SK-N-SH (cell line): ENCODE data around the gene CD96. TPM values are rescaled to one million over a fixed set of nuclear protein-coding genes. Genes with fewer than 3 reads are reported as not detected.

Source experiments
- CTCF ChIA-PET: fragments of 300-600, 350-600 bp; formaldehyde crosslinking; extraction: SDS; loops from one replicate; lab custom pipeline; 2021; lab: Yijun Ruan, JAX
- POLR2A ChIA-PET: fragments of 350-600 bp; sonication (Branson Sonifier 250); formaldehyde crosslinking; extraction: SDS; loops from one replicate; lab custom pipeline; 2020; ENCODE audit warnings: antibody characterized with exemption, inconsistent platforms; lab: Yijun Ruan, JAX
- DNase-seq: peaks from one replicate; pipeline ENCODE4 v3.0.0; 2012
- H2AFZ ChIP-seq: fragments of 200-600 bp; sonication (generic); 2 replicates; pipeline ENCODE4 v1.8.1; 2016; ENCODE audit warnings: antibody characterized with exemption, mild to moderate bottlenecking, low read depth
- H3F3A ChIP-seq: fragments of 200-600 bp; sonication (generic); replicated peaks from 2 replicates; pipeline ENCODE3; 2016; ENCODE audit warnings: antibody characterized with exemption, mild to moderate bottlenecking; ENCODE audit not compliant: insufficient read depth
- H3K27ac ChIP-seq, 2 experiments: fragments of 200-500 bp in 1 of 2; fragments of 200-600 bp in 1 of 2; sonication (Bioruptor generic) in 1 of 2; sonication (generic), shearing (Covaris generic) in 1 of 2; 2 replicates each; pipeline versions ENCODE4 v1.5.1 to v1.6.1; 2014 to 2016; ENCODE audit warnings: low read depth in 2 of 2, inconsistent platforms in 1 of 2, low read length in 1 of 2, mild to moderate bottlenecking in 1 of 2, mixed read lengths in 1 of 2
- H3K27me3 ChIP-seq: fragments of 200-600 bp; sonication (generic), shearing (Covaris generic); 2 replicates; pipeline ENCODE4 v1.6.1; 2016; ENCODE audit warnings: mixed run types; ENCODE audit not compliant: insufficient read depth
- H3K36me3 ChIP-seq, 2 experiments: fragments of 200-500 bp in 1 of 2; fragments of 200-600 bp in 1 of 2; sonication (Bioruptor generic) in 1 of 2; sonication (generic) in 1 of 2; replicated peaks in 1 of 2; 2 replicates each; pipeline versions ENCODE3 to v1.5.1; 2014 to 2016; ENCODE audit warnings: low read length in 1 of 2, mild to moderate bottlenecking in 1 of 2; ENCODE audit not compliant: insufficient read depth in 2 of 2, control insufficient read depth in 1 of 2
- H3K4me1 ChIP-seq, 2 experiments: fragments of 200-500 bp in 1 of 2; fragments of 200-600 bp in 1 of 2; sonication (Bioruptor generic) in 1 of 2; sonication (generic), shearing (Covaris generic) in 1 of 2; 2 replicates each; pipeline versions ENCODE4 v1.5.1 to v1.6.1; 2014 to 2016; ENCODE audit warnings: low read depth in 1 of 2, low read length in 1 of 2, mixed run types in 1 of 2; ENCODE audit not compliant: insufficient read depth in 2 of 2, control insufficient read depth in 1 of 2
- H3K4me2 ChIP-seq: fragments of 200-600 bp; sonication (generic), shearing (Covaris generic); 2 replicates; pipeline ENCODE4 v1.6.1; 2017; ENCODE audit warnings: mixed run types
- H3K4me3 ChIP-seq, 2 experiments: fragments of 200-500 bp in 1 of 2; fragments of 200-600 bp in 1 of 2; sonication (Bioruptor generic) in 1 of 2; sonication (generic), shearing (Covaris generic) in 1 of 2; 2 replicates each; pipeline versions ENCODE4 v1.5.1 to v1.8.1; 2014 to 2016; ENCODE audit warnings: low read depth in 2 of 2, inconsistent platforms in 1 of 2, low read length in 1 of 2, mild to moderate bottlenecking in 1 of 2, mixed read lengths in 1 of 2, moderate library complexity in 1 of 2
- H3K79me2 ChIP-seq: fragments of 200-600 bp; sonication (generic); 2 replicates; pipeline ENCODE4 v1.8.1; 2017; ENCODE audit warnings: mild to moderate bottlenecking; ENCODE audit not compliant: insufficient read depth
- H3K9ac ChIP-seq: fragments of 200-600 bp; sonication (generic); 2 replicates; pipeline ENCODE4 v1.6.1; 2017; ENCODE audit warnings: mixed run types
- H3K9me2 ChIP-seq: fragments of 200-600 bp; sonication (generic); 2 replicates; pipeline ENCODE4 v1.6.1; 2017; ENCODE audit warnings: mixed run types
- H3K9me3 ChIP-seq: fragments of 200-600 bp; sonication (generic); 2 replicates; pipeline ENCODE4 v1.6.1; 2017; ENCODE audit warnings: mixed run types, mild to moderate bottlenecking, moderate library complexity
- H4K20me1 ChIP-seq: fragments of 200-600 bp; sonication (generic); 2 replicates; pipeline ENCODE4 v1.6.1; 2017; ENCODE audit warnings: mild to moderate bottlenecking, mixed run types; ENCODE audit not compliant: insufficient read depth
- CHD2 ChIP-seq: fragments of 150-350 bp; IDR thresholded peaks from 2 replicates; pipeline ENCODE4 v1.6.1; 2018; ENCODE audit warnings: low read length; ENCODE audit not compliant: partially characterized antibody
- ELF1 ChIP-seq: IDR thresholded peaks from 2 replicates; pipeline ENCODE4 v1.4.0; 2012
- EZH2phosphoT487 ChIP-seq: fragments of 200-600 bp; sonication (generic); IDR thresholded peaks from 2 replicates; pipeline ENCODE4 v1.6.1; 2017; ENCODE audit warnings: low read depth, mixed run types, mild to moderate bottlenecking, antibody characterized with exemption, moderate library complexity, borderline replicate concordance
- FOXJ3 ChIP-seq: sonication (generic); formaldehyde crosslinking; IDR thresholded peaks from 2 replicates; pipeline ENCODE4 v1.5.1; 2020; ENCODE audit warnings: mild to moderate bottlenecking, missing genetic modification reagents
- GABPA ChIP-seq: IDR thresholded peaks from 2 replicates; pipeline ENCODE4 v1.4.0; 2012; ENCODE audit warnings: low read depth, mild to moderate bottlenecking
- IRF3 ChIP-seq: fragments of 150-350 bp; IDR thresholded peaks from 2 replicates; pipeline ENCODE4 v1.6.1; 2016; ENCODE audit warnings: mild to moderate bottlenecking, low read depth, low read length
- MAX ChIP-seq: IDR thresholded peaks from 2 replicates; pipeline ENCODE4 v1.4.0; 2012; ENCODE audit warnings: low read depth
- MXI1 ChIP-seq: IDR thresholded peaks from 2 replicates; pipeline ENCODE4 v1.6.1; 2012; ENCODE audit warnings: mild to moderate bottlenecking, low read depth, low read length, improper control_type of control experiment
- NFIC ChIP-seq: IDR thresholded peaks from 2 replicates; pipeline ENCODE4 v1.4.0; 2012; ENCODE audit warnings: borderline replicate concordance
- POLR2AphosphoS5 ChIP-seq: IDR thresholded peaks from 2 replicates; pipeline ENCODE4 v1.6.1; 2012; ENCODE audit warnings: low read depth, low read length
- RAD21 ChIP-seq: IDR thresholded peaks from 2 replicates; pipeline ENCODE4 v1.6.1; 2012; ENCODE audit warnings: mild to moderate bottlenecking, low read length
- RFX5 ChIP-seq: IDR thresholded peaks from 2 replicates; pipeline ENCODE4 v1.6.1; 2012; ENCODE audit warnings: mild to moderate bottlenecking, improper control_type of control experiment, low read length
- TAF1 ChIP-seq: IDR thresholded peaks from 2 replicates; pipeline ENCODE4 v1.6.1; 2012; ENCODE audit warnings: low read depth, mild to moderate bottlenecking, low read length, moderate library complexity, borderline replicate concordance
- TCF12 ChIP-seq: IDR thresholded peaks from 2 replicates; pipeline ENCODE4 v1.4.0; 2012
- USF1 ChIP-seq: IDR thresholded peaks from 2 replicates; pipeline ENCODE4 v1.4.0; 2012; ENCODE audit warnings: low read depth, borderline replicate concordance
- USF2 ChIP-seq: fragments of 150-350 bp; IDR thresholded peaks from 2 replicates; pipeline ENCODE4 v1.6.1; 2017; ENCODE audit warnings: antibody characterized with exemption, low read length, low read depth, borderline replicate concordance
- WGBS: methylation state at CpG from one replicate; pipeline ENCODE4 v1.1.6; 2017; ENCODE audit warnings: low lambda C conversion rate; 5-methylcytosine and 5-hydroxymethylcytosine counted together
- polyA plus RNA-seq, 3 experiments: library from polyadenylated mRNA; depleted of rRNA; stranded (reverse); fragments of >200 nt; gene quantifications; 2 replicates each; pipeline ENCODE4 v1.2.3, GENCODE V29; 2012

Gene CD96
- polyA plus RNA-seq, 1 of the 3 experiments (the other 2 are of a cell fraction) = 0.02 TPM

- Histone ChIP-seq H3K9me2 (no peaks in the 10 kb centered on the region), H3K4me1 (no peaks in the 10 kb centered on the region), H2AFZ (no peak overlapping the region), H4K20me1 (no peaks in the 10 kb centered on the region), H3K9ac (no peak overlapping the region), H3K27me3 (no peaks in the 10 kb centered on the region), H3F3A (no peaks in the 10 kb centered on the region), H3K79me2 (no peaks in the 10 kb centered on the region), H3K9me3 (no peaks in the 10 kb centered on the region), H3K4me3 (no peak overlapping the region), H3K27ac (no peak overlapping the region), H3K36me3 (no peaks in the 10 kb centered on the region)
- POLR2A ChIA-PET = no interaction called here
- DNase-seq = no peak
- CTCF ChIA-PET = no interaction called here
- WGBS = 81% methylated on average over 3 of the region's 3 CpGs
- TF ChIP-seq RAD21 (no peak), IRF3 (no peak), USF2 (no peak), RFX5 (no peak), FOXJ3 (CRISPR knock-in tag) (no peak), USF1 (no peak), MAX (no peak), GABPA (no peak), CHD2 (no peak), EZH2phosphoT487 (no peak), NFIC (no peak), MXI1 (no peak), TAF1 (no peak), ELF1 (no peak), POLR2AphosphoS5 (no peak), TCF12 (no peak)
- TF ChIP-seq, all 33 proteins: peak for 0
- no peak overlapping the region for H3K4me2 ChIP-seq
Measured at GRCh38 chr3:111648991-111649579, 107.1 kb downstream of the CD96 start.
